Calu3 (cell line): ENCODE results near the gene GATB. TPM values are rescaled to one million over a fixed set of nuclear protein-coding genes. Genes with fewer than 3 reads are reported as not detected.

Experiments
- BruUV-seq: library from RNA; stranded (reverse); fragments of 400-500 nt; replicated peaks from 2 replicates; lab custom pipeline; 2021; lab: Mats Ljungman, UMichigan
- CTCF ChIA-PET: fragments of 300-600 bp; sonication (Branson Sonifier 250); formaldehyde crosslinking; loops from one replicate; lab custom pipeline; 2022; ENCODE audit warnings: antibody characterized with exemption; lab: Charles Lee
- DNase-seq: peaks from one replicate; pipeline ENCODE4 v3.0.0; 2022
- H3K27ac Mint-ChIP-seq: one replicate; pipeline ENCODE4 v1.8.0; 2022; ENCODE audit warnings: mixed read lengths; ENCODE audit not compliant: unreplicated experiment
- H3K27me3 Mint-ChIP-seq: one replicate; pipeline ENCODE4 v1.8.0; 2022; ENCODE audit warnings: mixed read lengths; ENCODE audit not compliant: unreplicated experiment
- H3K36me3 Mint-ChIP-seq: one replicate; pipeline ENCODE4 v1.8.0; 2022; ENCODE audit warnings: mild to moderate bottlenecking, moderate library complexity, mixed read lengths; ENCODE audit not compliant: insufficient read depth, unreplicated experiment
- H3K4me1 Mint-ChIP-seq: one replicate; pipeline ENCODE4 v1.8.0; 2022; ENCODE audit warnings: mild to moderate bottlenecking, low read depth, mixed read lengths; ENCODE audit not compliant: unreplicated experiment
- H3K4me3 Mint-ChIP-seq: one replicate; pipeline ENCODE4 v1.8.0; 2022; ENCODE audit warnings: mild to moderate bottlenecking, low read depth, moderate library complexity, mixed read lengths; ENCODE audit not compliant: unreplicated experiment
- H3K9me3 Mint-ChIP-seq: one replicate; pipeline ENCODE4 v1.8.0; 2022; ENCODE audit warnings: low read depth, mixed read lengths; ENCODE audit not compliant: unreplicated experiment
- CTCF ChIP-seq: fragments of 200-600 bp; IDR thresholded peaks from one replicate; pipeline ENCODE4 v1.8.0; 2022; ENCODE audit warnings: antibody characterized with exemption; ENCODE audit not compliant: unreplicated experiment
- intact Hi-C: fragments of 100-400 bp; cut with micrococcal nuclease; formaldehyde crosslinking; loops from one replicate; pipeline ENCODE4 v1.10.0; 2022; ENCODE audit not compliant: unreplicated experiment
- total RNA-seq: library from RNA; stranded (reverse); gene quantifications from 2 replicates; pipeline ENCODE4 v1.2.3, GENCODE V29; 2022

GATB gene
- total RNA-seq, 1 experiment from 2014 or later, result 11.6 TPM

DNA sequence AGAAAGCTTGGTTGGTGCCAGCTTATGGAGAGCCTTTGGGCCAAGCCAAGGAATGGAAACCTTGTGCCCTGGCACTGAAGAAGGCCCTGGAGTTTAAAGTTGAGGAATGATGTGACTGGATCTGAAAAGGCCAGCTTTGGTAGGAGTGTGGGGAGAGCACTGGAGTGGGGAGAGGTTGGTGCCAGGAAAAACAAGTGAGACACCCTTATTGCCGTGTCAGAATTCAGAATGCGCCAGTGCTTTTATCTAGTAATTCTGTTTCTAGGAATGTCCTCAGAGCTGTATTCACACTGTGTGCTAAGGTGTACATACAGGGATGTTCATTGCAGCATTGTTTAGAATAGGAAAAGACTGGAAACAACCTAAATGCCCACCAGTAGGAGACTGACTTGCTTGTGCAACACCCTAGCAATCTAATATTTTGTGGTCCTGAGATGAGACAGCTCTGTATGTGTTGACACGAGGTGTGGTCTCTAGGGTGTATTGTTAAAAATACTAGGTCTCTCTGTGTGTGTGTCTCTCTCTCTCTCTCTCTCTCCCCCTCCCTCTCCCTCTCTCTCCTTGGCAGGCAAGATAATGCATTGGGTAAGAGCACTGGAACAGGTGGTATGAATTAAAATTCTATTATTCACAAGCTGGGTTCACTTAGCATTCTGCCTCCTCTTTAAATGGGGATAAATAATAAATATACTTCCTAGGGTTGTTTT, 107.8 kb downstream of the GATB start:
- intact Hi-C loops, result no loop called here
- Mint-ChIP-seq H3K9me3 (no peaks in the 10 kb centered on the region), H3K4me3 (no peak overlapping the region), H3K4me1 (no peaks in the 10 kb centered on the region), H3K27me3 (no peaks in the 10 kb centered on the region), H3K36me3 (peaks cover 8% of the 10 kb centered on the region), H3K27ac (no peak overlapping the region)
- no peak for DNase-seq
- TF ChIP-seq CTCF, result no peak
- CTCF ChIA-PET, result interaction anchor here (0.5 to 0.7 kb wide), 2 partner anchors 63 to 982 kb away, joined by 3 to 5 read pairs; no protein-coding TSS in a partner anchor
- BruUV-seq, result no TSS peak

DNA sequence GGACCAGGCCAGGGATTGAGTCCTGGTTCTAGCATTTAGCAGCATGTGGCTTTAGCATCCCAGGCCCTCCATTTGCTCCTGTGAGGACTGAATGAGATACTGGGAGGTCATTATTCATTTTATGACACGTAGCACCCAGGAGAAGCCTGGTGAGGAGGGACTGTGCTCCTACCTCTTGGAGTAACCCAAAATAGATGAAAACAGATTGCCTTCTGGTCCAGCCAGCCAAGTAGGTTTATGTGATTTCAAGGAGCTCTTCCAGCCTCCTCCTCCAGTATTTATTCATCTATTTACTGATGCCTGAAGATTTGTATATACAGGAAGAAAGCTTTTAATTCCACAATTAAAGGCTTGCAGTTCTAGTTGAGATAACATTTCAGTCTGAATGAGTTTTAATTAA, 109.3 kb downstream of the GATB start:
- Mint-ChIP-seq H3K4me3 (no peak overlapping the region), H3K4me1 (no peaks in the 10 kb centered on the region), H3K27ac (no peak overlapping the region), H3K27me3 (no peaks in the 10 kb centered on the region), H3K36me3 (peaks cover 6% of the 10 kb centered on the region), H3K9me3 (no peaks in the 10 kb centered on the region)
- no peak for DNase-seq
- no TSS peak for BruUV-seq
- no peak for TF ChIP-seq CTCF
- CTCF ChIA-PET, result no interaction called here
- intact Hi-C loops, result no loop called here

DNA sequence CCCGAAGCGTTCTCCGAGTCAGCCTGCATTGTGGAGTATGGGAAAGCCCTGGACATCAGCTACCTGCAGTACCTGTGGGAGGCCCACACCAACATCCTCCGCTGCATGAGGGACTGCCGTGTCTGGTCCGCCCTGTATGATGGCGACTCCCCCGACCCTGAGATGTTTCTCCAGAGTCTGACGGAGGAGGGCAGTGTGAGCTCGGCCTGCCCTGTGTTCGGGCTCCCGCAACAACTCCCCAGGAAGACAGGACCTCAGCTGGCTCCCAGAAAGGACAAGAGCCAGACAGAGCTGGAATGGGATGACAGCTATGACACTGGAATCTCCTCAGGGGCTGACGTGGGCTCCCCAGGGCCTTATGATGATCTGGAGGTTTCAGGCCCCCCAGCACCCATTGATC, 111.3 kb downstream of the GATB start:
- H3K4me3 Mint-ChIP-seq, result no peak overlapping the region
- no peak for DNase-seq
- no peak for TF ChIP-seq CTCF
- H3K27ac Mint-ChIP-seq, result no peak overlapping the region
- CTCF ChIA-PET, result no interaction called here
- H3K27me3 Mint-ChIP-seq, result no peaks in the 10 kb centered on the region
- peaks cover 10% of the 10 kb centered on the region for H3K36me3 Mint-ChIP-seq
- H3K4me1 Mint-ChIP-seq, result no peaks in the 10 kb centered on the region
- BruUV-seq, result no TSS peak
- H3K9me3 Mint-ChIP-seq, result no peaks in the 10 kb centered on the region
- intact Hi-C loops, result no loop called here

DNA sequence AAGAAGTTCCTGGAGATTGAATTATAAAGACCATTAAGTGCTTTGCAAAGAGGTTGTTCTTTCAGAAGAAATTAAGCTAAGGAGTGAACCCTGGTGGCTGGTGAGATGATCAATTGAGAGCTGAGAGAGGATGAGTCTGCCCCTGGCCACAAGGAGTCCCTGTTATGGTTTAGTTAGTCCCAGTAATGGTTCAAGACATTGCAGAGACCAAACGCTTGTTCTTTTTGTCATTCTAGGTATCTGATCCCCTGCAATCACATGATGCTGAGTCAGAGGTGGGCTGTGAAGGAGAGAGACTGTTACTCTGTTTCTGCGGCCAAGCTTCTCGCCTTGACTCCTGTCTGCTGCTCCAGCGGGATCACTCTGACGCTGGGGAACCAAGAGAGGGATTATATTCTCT, 114.5 kb downstream of the GATB start:
- peaks cover 5% of the 10 kb centered on the region for H3K36me3 Mint-ChIP-seq
- no peaks in the 10 kb centered on the region for H3K27me3 Mint-ChIP-seq
- BruUV-seq, result no TSS peak
- intact Hi-C loops, result no loop called here
- H3K4me3 Mint-ChIP-seq, result no peak overlapping the region
- H3K27ac Mint-ChIP-seq, result no peak overlapping the region
- H3K4me1 Mint-ChIP-seq, result no peaks in the 10 kb centered on the region
- CTCF ChIA-PET, result no interaction called here
- no peak for DNase-seq
- H3K9me3 Mint-ChIP-seq, result no peaks in the 10 kb centered on the region
- TF ChIP-seq CTCF, result no peak
